22Rv1 (cell line): ENCODE results near the gene MLLT1.

Experiments used
- CTCF ChIP-seq: fragments of 450-650 bp; IDR thresholded peaks from 2 replicates; pipeline ENCODE4 v1.5.1; 2017; ENCODE audit warnings: mild to moderate bottlenecking
- ZFX ChIP-seq: fragments of 450-650 bp; IDR thresholded peaks from 2 replicates; pipeline ENCODE4 v1.6.1; 2017; ENCODE audit warnings: antibody characterized with exemption, borderline replicate concordance

DNA sequence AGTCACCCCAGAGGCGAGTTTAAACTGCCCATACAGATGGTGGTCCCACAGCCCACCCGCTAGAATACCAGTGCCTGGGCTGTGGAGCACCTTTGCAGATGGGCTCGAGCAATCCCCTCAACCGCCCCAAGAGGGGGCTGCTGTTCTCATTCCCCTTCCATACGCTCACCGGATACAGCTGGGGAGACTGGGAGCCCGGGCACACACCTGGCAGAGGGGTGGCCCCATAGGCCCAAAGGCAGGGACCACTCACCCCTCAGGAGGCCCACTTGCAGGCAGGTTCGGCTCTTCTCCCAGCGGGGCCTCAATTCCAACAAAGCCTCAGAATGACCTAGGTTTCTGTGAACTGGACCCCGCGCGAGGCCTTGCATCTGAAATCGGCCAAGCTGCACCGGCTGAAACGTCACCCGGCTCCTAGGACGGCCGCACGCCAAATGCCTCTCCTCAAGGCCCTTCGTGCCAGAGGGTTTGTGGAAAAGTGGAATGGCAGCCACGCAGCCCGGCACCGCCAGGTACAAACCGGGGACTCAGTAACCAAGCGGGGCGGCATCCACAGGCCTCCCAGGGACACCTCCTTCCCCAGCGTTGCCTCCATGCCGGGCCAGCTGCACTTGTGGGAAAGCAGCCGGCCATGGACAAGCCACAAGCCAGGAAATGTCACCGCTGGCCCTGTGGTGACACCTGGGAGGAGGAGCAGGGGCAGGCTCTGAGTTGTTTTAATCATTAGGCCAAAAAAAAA, 18.7 kb downstream of the MLLT1 start:
- TF ChIP-seq CTCF (peak; percentile 68), ZFX (no peak)
